ENCODE data around the gene TMPRSS3.

- TF ChIP-seq CTCF (IDR thresholded peaks at IDR 0.05), result no peak
- TF ChIP-seq POLR2A (IDR thresholded peaks at IDR 0.05), result no peak
- no peak for TF ChIP-seq EP300 (IDR thresholded peaks at IDR 0.05)
These were observed 11.6 kb upstream of the TMPRSS3 start for GRCh38 chr21:42407476-42407875.
